ENCODE results near the gene SPTSSA.
"Not testable (repeated sequence)": the region's sequence is repeated elsewhere in the genome, so short reads cannot be mapped to it uniquely, and the experiment has no call there.

Gene SPTSSA

GRCh38 chr14:34470319-34470718 is 8.3 kb upstream of the SPTSSA start:
- DNase-seq = no peak

DNA sequence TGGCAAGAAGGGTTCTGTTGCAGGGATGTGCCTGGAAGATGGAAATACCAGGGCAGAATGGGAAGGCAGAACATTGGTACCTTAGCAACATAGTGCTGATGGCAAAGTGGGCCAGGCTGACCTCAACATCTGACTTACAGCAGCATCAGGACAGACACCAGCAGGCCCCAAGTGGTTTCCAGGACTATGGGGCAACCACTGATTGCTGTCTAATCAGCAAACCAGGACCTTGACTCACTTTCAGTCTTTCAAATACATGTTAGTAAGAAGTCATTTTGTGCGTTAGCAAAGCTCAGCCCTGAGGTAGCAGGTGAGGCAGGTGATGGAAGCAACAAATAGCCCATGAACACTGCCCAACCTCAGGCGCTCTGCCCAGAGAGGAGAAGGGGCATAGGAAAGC is 4.7 kb upstream of the SPTSSA start:
- DNase-seq = no peak

- DNase-seq = peak in 1 of 2 experiments; percentile 13
These were observed 3.2 kb upstream of the SPTSSA start for GRCh38 chr14:34465069-34465859.

- no peak for DNase-seq
These were observed 1.5 kb upstream of the SPTSSA start for GRCh38 chr14:34463598-34463961.

DNA sequence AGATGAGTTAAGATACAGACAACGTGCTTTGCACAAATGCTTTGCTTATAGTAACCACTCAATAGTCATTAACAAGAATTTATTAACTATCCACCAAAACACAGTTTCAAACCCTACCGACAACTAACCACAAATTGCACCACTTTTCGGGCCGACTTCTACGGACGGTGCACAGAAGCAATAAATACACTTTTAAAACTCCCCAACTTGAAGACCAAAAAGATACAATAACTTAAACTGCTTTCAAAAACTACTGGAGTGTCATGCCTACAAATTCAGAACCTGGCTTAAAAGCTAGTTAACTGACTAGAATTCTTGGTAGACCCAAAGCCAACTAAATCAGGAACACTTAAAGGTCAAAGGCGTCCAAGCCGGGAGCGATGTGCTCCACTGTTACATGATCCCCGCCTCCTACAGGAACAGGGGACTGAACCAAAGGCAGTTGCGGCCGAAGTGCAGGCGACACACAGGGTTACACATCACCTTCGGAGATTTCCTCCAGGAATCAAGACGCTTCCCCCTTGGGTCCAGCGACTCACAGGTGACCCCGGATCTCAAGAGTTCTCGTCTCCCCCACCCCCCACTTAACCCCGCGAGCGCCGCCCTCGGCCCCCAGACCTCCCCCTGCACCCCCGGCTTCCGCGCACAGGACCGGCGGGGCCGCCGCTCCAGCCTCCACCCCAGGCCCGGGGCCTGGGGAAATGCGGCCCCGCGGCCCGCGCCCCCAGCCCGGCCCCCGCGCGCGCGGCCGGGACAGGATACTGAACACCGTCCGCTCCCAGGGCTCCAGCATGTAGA is 507 bp downstream of the SPTSSA start:
- peak in 1 of 2 experiments; percentile 27 for DNase-seq

DNA sequence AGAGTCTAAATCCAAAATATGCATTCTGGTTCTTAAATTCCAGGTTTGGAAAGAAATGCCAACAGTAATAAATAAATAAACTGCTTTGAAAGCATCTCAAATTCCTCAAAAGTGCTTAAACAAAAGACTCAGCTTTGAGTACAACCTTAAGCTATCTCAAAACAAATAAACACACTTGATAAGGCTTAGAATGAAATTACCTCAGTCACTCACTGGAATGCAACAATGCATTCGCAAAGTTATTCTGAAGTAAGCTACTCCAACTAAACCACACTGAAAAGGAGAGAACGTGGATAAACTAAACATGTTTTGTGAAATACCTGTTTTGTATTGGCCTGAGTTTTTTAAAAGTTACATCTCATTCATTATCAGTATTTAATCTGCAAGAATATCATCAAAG is 1.2 kb downstream of the SPTSSA start:
- no peak for DNase-seq

DNA sequence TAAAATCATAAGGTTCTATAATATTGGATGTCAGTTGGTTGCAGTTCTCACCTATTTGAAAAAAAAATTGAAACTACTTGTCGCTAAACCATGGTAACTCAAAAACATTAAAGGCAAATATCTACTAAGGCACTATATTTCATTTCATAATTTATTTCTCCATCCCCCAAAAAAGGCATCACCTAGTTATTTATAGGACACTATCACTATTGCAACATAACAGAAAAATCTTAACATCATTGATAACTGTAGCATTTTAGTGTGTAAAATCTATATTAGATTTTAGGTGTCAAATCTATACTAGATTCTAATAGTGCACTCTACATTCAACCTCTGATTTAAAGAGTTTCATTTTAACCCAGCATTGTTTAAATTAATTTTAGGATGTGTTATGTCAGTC is 1.7 kb downstream of the SPTSSA start:
- no peak for DNase-seq

GRCh38 chr14:34457186-34457585 is 4.9 kb downstream of the SPTSSA start:
- no peak for DNase-seq

DNA sequence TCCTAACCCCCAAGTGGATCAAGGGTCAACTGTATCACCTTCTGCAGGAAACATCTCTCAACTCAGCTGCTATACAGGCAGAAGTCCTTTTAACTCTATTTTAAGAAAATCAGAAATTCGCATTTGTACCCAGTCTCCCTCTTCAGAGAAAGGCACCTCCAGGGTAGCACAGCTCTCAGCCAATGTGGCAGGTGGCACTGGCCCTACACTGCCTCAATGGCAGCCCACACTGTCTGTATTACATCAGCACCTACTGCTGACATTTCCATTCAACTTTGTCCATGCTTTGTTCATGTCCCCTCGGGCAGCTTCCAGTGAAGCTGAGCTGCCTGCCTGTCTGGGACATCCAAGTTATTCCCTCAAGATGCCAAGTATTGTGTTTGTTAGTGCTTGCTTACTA is 8.8 kb downstream of the SPTSSA start:
- DNase-seq = no peak

DNA sequence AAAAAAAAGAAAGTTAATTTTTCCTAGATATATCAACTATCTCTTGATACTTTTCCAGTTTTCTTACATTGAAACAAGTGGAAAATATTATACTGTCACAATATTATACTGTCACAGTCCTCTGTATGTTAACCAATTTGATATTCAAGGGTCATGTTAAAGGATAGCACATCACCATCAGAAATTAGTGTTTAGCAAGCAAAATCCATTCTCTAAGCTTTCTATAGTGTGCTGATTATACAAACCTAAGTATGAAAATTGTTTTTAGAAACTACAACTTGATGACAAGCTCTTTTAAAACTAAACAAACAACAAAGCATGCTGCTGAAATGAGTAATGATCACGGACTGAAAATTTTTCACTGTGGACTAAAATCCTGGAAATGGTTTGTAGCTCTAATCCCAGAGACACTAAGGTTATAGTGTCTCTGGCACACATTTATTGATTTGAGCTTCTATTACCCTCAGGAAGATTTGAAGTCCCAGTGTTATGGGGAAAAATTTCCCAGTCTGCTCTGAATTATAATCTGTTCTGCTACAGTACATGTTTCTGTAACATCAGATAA is 9.7 kb downstream of the SPTSSA start:
- DNase-seq = no peak

DNA sequence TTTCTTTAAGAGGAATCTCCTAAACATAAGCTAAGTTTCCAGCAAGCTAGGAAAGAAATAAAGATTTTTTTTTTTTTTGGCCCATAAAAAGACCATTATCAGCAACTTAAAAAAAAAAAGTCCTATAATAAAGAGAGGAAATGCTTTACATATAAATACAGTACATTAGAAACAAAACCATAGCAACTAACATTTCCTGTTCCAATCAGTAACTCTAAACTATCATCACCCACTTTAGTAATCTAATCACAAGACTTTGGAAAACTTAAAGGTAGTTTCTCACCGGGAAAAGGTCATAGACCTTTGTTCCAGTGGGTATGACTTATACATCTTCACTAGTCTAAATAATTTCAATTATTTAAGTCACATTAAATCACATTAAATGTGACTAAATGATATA is 11.1 kb downstream of the SPTSSA start:
- DNase-seq = no peak

GRCh38 chr14:34450542-34450915 is 11.5 kb downstream of the SPTSSA start:
- no peak for DNase-seq

DNA sequence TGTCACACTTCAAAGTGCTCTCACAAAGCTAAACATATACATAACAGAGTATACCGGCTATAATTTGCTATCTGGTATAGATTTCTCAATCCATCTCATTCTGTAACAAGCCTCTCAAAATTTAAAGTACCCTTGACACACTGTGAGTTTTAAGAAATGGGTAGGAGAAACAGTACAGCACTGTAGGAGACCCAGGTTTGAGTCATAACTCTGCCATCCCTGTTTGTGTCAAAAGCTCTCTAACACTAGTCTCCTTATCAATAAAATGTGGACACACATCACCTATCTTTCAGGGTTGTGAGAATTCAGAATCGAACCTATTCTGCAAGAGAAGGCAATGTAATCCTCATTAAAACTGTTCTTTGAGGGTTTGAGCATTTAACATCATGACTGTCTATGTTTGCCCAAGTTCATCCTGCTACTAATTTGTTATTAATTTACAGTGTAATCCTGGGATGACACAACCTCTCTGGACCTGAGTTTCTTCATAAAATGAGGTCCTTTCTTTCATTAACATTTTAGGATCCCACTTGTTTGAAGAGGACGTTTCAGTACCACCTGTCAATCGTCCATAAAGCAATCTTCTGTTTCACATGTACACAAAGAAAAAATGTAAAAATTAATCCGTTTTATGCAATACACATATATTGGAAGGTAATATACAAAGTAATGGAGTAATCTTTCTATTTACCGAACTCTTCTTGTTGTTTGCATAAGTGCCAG is 12.1 kb downstream of the SPTSSA start:
- no peak for DNase-seq

DNA sequence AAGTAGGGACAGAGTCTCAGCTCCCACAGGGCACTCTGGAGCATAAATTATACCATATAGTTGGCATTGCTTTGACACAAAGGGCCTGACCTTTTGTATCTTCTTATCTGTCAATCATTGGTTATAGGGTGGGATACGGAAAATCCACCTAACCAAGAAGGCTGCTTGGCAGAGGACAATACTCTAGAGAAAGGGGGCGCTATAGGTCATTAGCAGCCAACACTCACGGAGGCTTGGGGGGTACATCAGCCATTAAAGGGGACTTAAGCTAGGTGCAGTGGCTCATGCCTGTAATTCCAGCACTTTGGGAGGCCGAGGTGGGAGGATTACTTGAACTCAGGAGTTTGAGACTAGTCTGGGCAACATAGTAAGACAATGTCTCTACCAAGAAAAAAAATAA is 22.9 kb downstream of the SPTSSA start:
- no peak for DNase-seq

- no peak for DNase-seq
These were observed 23.6 kb downstream of the SPTSSA start for GRCh38 chr14:34438438-34438837.

- DNase-seq = no peak
These were observed 24.3 kb downstream of the SPTSSA start for GRCh38 chr14:34437729-34438080.

DNA sequence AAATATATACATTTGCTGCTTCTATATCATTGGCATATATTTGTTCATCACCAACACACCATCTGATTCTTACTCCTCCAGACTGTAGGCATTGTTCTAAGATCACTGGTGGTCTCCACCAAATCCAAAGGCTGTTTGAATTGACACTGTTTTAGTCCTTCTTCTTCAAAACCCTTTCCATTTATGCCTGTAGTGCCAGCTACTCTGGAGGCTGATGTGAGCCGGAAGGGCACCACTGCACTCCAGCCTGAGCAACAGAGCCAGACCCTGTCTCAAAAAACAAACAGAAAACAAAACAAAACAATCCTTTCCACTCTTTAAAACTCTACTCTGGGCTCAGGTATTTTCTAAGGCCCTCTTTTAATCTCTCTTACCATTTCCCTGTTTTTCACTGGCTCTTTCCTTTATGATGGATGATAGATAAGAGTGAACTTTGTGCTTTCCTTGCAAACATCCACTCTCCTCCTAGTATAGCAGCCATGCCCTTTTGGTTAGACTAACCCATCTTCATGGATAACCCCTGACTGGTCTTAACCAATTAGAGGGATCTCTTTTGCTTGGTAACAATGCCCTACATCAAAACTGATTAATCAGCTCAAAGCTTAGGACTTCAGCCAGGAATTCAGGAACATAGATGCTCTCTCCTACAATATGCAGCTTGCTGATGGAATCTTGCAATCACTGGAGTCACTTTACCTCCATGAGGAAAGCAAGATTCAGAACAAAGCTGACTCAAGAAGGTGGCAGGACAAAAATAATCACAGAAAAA is 24.9 kb downstream of the SPTSSA start:
- no peak for DNase-seq

DNA sequence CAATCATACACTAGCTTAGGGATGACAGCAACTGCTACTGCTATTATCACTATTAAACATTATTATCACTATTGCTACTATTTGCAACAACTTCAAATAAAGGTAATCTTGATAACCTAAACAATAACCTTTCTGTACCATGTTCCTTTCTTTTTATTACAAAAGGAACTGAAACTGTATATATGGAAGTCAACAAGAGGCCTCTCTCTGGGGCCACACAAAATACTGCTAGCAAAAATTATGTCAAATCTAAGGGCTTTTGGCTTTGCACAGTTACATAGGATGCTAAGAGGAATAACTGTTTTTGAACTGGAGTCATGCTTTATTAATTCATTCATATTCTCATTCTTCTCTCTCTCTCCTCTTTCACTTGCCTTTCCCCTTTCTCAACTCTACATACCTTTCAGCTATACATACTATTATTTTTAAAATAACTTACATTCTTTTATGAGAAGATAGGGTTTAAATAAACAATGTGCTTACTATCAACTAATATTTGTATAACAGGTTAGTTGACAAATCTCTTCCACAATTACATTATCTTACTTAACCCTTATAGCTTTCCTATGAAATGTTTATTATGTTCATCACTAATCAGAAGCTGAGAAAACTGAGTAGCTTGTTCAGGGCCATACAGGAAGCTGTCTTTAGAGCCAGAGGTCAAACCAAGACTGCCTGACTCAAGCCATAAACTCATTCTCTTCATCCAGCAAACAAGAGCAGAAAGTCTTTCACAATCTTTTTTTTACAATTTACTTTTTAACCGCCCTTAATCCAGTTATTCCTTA is 25.7 kb downstream of the SPTSSA start:
- no peak for DNase-seq

- no peak for DNase-seq
These were observed 28.1 kb downstream of the SPTSSA start for GRCh38 chr14:34433957-34434356.

GRCh38 chr14:34428102-34428466 is 34.0 kb downstream of the SPTSSA start:
- DNase-seq = not testable (repeated sequence)

GRCh38 chr14:34426313-34427295 is 35.4 kb downstream of the SPTSSA start:
- no peak for DNase-seq

Measured in NCI-H446 (cell line).